GM21367 (cell line): Measurements from ENCODE around the gene ADK.
"Not testable (repeated sequence)": the region's sequence is repeated elsewhere in the genome, so short reads cannot be mapped to it uniquely, and the experiment has no call there.

Experiments
- ATAC-seq: cut with Tn5 transposase; IDR thresholded peaks from one replicate; pipeline ENCODE4 v1.9.1; 2021; ENCODE audit not compliant: unreplicated experiment

Gene ADK

GRCh38 chr10:74417397-74417796, 266.4 kb downstream of the ADK start:
- no peak for ATAC-seq

GRCh38 chr10:74418285-74418872, 267.4 kb downstream of the ADK start:
- no peak for ATAC-seq

DNA sequence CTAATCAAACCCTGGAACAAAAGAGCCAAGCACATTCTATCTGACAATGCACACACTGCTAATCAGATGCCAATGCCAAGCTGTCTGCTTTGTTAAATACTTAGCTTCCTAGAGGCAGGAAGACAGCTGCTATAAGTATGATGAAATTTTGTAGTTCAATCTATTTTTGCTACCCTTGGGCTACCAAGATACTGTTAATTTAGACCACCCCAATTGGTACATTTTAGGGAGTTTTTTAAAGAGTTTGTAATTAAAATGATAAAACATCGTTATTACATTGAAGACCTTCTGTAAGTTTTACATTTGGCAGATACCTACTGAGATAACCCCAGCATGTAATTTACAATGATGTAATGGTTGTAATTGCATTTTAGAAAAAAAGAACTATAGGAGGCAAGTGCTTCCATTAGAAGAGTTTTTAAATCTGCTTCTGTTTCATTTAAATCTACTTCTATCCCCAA, 268.5 kb downstream of the ADK start:
- no peak for ATAC-seq

- no peak for ATAC-seq
Measured at GRCh38 chr10:74419958-74420375, 268.9 kb downstream of the ADK start.

GRCh38 chr10:74424565-74424964, 273.5 kb downstream of the ADK start:
- no peak for ATAC-seq

GRCh38 chr10:74425456-74426001, 274.5 kb downstream of the ADK start:
- ATAC-seq = no peak

DNA sequence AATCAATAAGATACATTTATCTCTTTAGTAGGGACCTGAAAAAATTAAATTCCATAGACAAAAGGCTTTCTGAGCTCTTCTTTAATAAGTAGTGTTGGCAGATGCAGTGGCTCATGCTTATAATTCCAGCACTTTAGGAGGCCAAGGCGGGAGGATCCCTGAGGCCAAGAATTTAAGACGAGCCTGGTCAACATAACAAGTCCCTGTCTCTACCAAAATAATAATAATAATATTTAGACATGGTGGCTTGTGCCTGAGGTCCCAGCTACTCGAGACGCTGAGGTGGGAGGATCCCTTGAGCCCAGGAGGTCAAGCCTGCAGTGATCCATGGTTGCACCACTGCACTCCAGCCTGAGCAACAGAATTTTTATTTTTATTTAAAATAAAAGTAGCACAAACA, 280.8 kb downstream of the ADK start:
- ATAC-seq = no peak

DNA sequence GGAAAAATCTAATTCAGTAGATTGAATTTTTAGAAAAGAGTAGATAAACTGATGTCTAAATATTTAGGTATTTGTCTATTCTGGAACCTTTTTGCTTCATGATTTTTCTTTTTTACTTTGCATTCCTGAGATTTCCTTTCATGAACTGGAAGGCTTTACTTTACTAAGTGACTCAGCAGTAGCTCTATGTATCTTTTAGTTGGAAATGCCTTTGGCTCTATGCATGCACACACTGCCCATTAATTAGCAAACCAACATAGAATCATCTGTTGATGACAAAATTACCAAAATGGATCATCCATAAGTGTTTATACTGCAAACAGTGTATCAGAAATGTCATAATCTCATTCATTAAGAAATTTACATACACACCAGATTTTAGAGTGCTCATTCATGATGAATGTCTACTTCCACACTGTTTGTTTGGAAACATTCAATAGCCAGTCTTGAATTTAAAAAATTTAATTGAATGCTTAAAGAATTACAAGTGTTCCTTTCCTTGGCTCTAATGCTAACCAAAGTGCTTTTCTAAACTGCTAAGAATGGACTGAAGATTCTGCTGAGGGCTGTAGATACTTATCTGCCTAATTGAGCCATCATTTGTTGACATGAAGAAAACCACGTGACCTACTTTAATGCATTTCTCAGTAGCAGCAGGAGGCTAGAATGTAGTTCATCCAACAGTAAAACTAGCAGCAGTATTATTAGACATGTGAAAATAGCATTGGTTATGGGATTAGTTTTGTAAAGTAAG, 282.0 kb downstream of the ADK start:
- ATAC-seq = no peak

- ATAC-seq = no peak
Measured at GRCh38 chr10:74433595-74433956, 282.6 kb downstream of the ADK start.

- no peak for ATAC-seq
Measured at GRCh38 chr10:74433993-74434392, 283.0 kb downstream of the ADK start.

GRCh38 chr10:74434547-74434946, 283.5 kb downstream of the ADK start:
- no peak for ATAC-seq

DNA sequence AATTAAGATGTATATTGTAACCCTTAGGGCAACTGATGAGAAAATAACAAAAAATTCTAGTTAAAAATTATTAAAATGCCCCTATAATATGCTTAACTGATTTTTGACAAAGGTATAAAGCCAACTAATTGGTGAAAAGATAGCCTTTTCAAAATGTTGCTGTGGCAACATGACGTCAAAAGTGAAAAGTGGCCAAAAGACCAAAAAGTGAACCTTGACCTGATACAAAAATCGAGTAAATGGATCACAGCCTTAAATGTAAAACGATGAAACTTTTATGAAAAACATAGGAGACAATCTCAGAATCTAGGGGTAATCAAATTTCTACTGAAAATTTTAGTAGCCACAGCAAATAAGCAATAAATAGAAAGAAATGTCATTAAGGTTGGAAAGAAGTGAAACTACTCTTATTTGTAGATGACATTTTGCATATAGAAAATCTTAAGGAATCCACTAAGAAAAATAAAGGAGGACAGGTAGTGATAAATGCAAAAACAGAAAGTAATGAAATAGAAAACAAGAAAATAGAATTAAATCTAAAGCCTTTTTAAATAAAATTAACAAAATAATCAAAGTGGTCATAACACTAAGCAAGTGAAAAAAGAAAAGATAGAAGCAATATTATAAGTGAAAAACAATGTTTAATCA, 285.6 kb downstream of the ADK start:
- ATAC-seq = no peak

- ATAC-seq = no peak
Measured at GRCh38 chr10:74437822-74438221, 286.8 kb downstream of the ADK start.

- ATAC-seq = no peak
Measured at GRCh38 chr10:74439213-74439612, 288.2 kb downstream of the ADK start.

GRCh38 chr10:74445493-74445892, 294.5 kb downstream of the ADK start:
- no peak for ATAC-seq

DNA sequence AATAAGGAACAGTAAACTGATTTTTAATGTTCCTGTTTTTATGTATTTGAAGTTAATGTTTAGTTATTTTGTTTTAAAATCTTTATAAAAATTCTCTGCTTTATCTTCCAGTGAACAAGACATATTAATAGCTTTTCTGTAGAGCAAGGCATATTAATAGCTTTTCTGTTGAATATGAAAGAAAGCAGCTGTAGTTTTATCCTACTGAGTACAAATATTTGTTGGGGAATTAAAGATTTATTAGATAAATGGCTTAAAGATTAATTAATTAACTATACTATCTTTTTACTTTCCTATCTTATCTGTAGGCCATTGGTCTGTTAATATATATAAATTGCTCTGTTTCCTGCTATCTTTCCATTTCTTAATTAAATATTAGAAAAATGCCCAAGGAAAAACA, 299.6 kb downstream of the ADK start:
- no peak for ATAC-seq

DNA sequence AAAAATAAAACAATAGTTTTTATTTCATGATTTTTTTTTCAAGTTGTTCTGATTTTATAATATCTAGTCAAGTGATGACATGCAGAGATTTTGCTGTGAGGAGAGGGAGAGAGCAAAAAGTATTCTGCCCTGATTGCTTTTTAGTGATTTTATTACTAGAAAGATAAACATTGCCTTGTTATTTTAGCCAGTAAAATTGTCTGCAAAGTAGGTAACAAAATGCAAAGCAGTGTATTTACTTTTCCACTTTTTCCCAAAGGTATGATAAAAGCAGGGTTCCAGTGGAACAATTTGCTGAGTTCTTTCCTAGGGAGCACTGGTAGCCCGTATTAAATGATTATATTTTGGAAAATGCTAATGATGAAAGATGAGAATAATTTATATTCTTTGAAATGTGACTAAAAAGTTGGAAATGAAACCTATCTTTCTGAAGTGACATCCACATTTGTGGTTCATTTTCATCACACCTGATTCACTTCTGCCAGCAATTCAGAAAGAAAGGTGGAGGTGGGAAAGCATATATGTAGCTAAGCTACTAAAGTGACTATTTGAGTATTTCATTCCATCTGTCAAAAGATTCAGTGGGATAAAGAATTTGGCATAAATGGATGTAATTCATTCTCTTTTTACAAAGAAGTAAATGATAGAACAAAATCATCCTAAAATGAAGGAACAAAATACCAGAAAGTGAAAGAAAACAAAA, 300.3 kb downstream of the ADK start:
- ATAC-seq = no peak

DNA sequence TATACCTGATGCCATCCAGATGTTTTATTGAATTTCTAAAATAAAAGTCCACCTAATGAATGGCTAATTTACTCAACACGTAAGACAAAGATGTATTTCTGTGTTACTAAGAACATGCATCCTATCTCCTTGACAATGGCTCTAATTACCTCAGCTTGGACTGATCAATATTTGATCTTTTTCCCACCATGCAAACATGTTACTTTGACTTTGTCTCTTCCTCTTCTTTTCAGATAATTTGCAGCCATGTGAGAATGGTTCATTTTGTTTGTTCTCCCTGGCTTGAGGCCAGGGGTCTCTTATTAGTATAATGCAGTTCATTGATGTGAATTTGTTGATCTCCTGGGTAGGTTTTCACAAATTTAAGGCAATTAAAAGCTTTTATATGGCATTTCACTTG, 302.1 kb downstream of the ADK start:
- no peak for ATAC-seq

DNA sequence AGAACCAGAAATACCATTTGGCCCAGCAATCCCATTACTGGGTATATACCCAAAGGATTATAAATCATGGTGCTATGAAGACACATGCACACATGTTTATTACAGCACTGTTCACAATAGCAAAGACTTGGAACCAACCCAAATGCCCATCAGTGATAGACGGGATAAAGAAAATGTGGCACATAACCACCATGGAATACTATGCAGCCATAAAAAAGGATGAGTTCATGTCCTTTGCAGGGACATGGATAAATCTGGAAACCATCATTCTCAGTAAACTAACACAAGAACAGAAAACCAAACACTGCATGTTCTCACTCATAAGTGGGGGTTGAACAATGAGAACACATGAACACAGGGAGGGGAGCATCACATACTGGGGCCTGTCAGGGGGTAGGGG, 306.5 kb downstream of the ADK start:
- not testable (repeated sequence) for ATAC-seq

DNA sequence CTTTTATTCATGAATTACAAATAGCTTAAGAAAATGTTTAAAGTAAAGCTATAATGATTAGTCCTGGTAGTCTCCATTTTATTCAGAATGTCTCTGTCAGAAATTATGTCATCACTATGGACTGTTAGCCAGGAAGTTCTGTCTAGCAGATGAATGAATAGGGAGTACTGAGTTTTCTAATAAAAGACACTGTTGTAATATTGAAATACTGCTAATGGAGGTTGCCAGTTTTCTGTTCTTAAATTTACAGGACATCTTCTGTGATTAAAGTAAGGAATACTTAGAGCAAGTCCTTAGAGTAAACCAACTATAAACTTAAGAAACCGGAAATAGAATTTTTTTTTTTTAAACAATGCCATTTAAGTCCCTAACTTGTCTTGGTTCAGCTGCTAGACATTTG, 309.8 kb downstream of the ADK start:
- no peak for ATAC-seq

- no peak for ATAC-seq
Measured at GRCh38 chr10:74474022-74474713, 323.1 kb downstream of the ADK start.
